CD4-positive, alpha-beta T cell (primary cell): ENCODE results near the gene ZSCAN4. TPM values are rescaled to one million over a fixed set of nuclear protein-coding genes. Genes with fewer than 3 reads are reported as not detected.

Experiments used
- ATAC-seq: fragments of 200-7000 bp; cut with Tn5 transposase; one replicate; pipeline ENCODE4 v1.10.0; 2022; ENCODE audit warnings: mild to moderate bottlenecking; ENCODE audit not compliant: poor library complexity
- CTCF ChIA-PET: fragments of 350-600 bp; sonication (Branson Sonifier 250); formaldehyde crosslinking; loops from one replicate; lab custom pipeline; 2021; ENCODE audit warnings: antibody characterized with exemption, inconsistent platforms; lab: Charles Lee
- POLR2A ChIA-PET: fragments of 350-600 bp; sonication (Branson Sonifier 250); formaldehyde crosslinking; loops from one replicate; lab custom pipeline; 2021; ENCODE audit warnings: antibody characterized with exemption, inconsistent platforms; lab: Charles Lee
- DNase-seq, 14 experiments: peaks; one replicate each; pipeline ENCODE4 v3.0.0-alpha.2; 2013 to 2020; ENCODE audit warnings: mixed read lengths in 2 of 14
- H3K27ac ChIP-seq, 2 donors: one replicate each; pipeline versions ENCODE4 v1.5.1 to v1.7.0; 2013; ENCODE audit warnings: low read length in 2 of 2, low read depth in 1 of 2, mild to moderate bottlenecking in 1 of 2
- H3K27me3 ChIP-seq, 2 experiments: 1 replicate in 1 of 2; 2 replicates in 1 of 2; pipeline versions ENCODE4 v1.6.1 to v1.7.0; 2013; ENCODE audit warnings: low read length in 2 of 2, control low read depth in 1 of 2, mild to moderate bottlenecking in 1 of 2, moderate library complexity in 1 of 2; ENCODE audit not compliant: insufficient read depth in 2 of 2, control insufficient read depth in 1 of 2
- H3K36me3 ChIP-seq: one replicate; pipeline ENCODE4 v1.6.1; 2013; ENCODE audit warnings: low read length, control low read depth; ENCODE audit not compliant: insufficient read depth
- H3K4me1 ChIP-seq: one replicate; pipeline ENCODE4 v1.6.1; 2013; ENCODE audit warnings: low read length, control low read depth; ENCODE audit not compliant: insufficient read depth
- H3K4me3 ChIP-seq: one replicate; pipeline ENCODE4 v1.5.1; 2013; ENCODE audit warnings: mild to moderate bottlenecking, low read length, moderate library complexity
- H3K9me3 ChIP-seq, 2 experiments: 1 replicate in 1 of 2; 2 replicates in 1 of 2; pipeline versions ENCODE4 v1.6.1 to v1.7.0; 2013; ENCODE audit warnings: low read length in 2 of 2, mild to moderate bottlenecking in 2 of 2, control low read depth in 1 of 2, moderate library complexity in 1 of 2; ENCODE audit not compliant: control insufficient read depth in 1 of 2, insufficient read depth in 1 of 2
- H3K27ac Mint-ChIP-seq: one replicate; pipeline ENCODE4 v1.8.0; 2020; ENCODE audit warnings: mixed read lengths
- H3K27me3 Mint-ChIP-seq: one replicate; pipeline ENCODE4 v1.8.0; 2021; ENCODE audit warnings: mixed read lengths
- H3K36me3 Mint-ChIP-seq: one replicate; pipeline ENCODE4 v1.8.0; 2021; ENCODE audit warnings: low read depth, mixed read lengths
- H3K4me1 Mint-ChIP-seq: one replicate; pipeline ENCODE4 v1.8.0; 2021; ENCODE audit warnings: low read depth, mixed read lengths
- H3K4me3 Mint-ChIP-seq: one replicate; pipeline ENCODE4 v1.8.0; 2020; ENCODE audit warnings: mild to moderate bottlenecking, mixed read lengths
- H3K9me3 Mint-ChIP-seq: one replicate; pipeline ENCODE4 v1.8.0; 2020; ENCODE audit warnings: mixed read lengths
- intact Hi-C, 2 experiments: fragments of 100-400 bp; cut with DNase I in 1 of 2; cut with micrococcal nuclease in 1 of 2; formaldehyde crosslinking; loops; one replicate each; pipeline versions ENCODE4 v1.15.1 to v1.9.0; 2023 to 2025; cut with DNase I, micrococcal nuclease
- polyA plus RNA-seq, 2 donors: library from polyadenylated mRNA; unstranded; fragments of 120-200 nt; gene quantifications; one replicate each; pipeline ENCODE4 v1.2.1, GENCODE V29; 2013
- total RNA-seq, 174 experiments: library from RNA in 2 of 174; stranded (reverse) in 2 of 174; gene quantifications; one replicate each; pipeline ENCODE4 v1.2.3 and lab custom pipeline; 2021 to 2026
- TF ChIP-seq, protein P1 (sequence below): fragments of 200-600 bp; IDR thresholded peaks from one replicate; pipeline ENCODE4 v1.8.0; 2022; ENCODE audit warnings: antibody characterized with exemption, mild to moderate bottlenecking

ZSCAN4 gene, protein sequence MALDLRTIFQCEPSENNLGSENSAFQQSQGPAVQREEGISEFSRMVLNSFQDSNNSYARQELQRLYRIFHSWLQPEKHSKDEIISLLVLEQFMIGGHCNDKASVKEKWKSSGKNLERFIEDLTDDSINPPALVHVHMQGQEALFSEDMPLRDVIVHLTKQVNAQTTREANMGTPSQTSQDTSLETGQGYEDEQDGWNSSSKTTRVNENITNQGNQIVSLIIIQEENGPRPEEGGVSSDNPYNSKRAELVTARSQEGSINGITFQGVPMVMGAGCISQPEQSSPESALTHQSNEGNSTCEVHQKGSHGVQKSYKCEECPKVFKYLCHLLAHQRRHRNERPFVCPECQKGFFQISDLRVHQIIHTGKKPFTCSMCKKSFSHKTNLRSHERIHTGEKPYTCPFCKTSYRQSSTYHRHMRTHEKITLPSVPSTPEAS
- total RNA-seq (not detected), total RNA-seq (lab: John Stamatoyannopoulos, UW) (0 to 0.13 (median 0) reads per million in 172 experiments)
- not detected for polyA plus RNA-seq (2013, experiment 1 of 2)
- not detected for polyA plus RNA-seq (2013, experiment 2 of 2)

DNA sequence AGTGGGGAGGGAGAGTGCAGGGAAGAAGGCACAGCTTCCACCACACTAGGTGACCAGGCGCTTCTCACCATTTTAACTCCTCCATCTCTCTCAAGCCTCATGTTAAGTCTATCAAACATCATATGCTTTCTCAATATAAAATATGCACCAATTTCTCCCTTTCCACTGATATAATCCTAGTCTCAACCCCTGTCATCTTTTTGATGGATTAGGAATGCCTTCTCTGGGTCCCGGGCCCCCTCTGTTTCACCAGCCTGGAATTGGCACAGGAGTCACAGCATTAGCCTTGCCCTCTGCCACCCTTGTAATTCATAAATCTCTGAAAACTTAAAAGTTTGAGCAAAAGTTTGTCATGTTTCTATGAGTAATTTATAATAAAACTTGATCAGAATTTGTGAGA, at the start of gene ZSCAN4:
ZSCAN4 (plus strand) TSS at position 301 of the 400 bp plus-strand sequence. CDS start 7,211 bp downstream, outside the sequence.
- DNase-seq = no peak
- no peak within 1 kb of the TSS for H3K27ac Mint-ChIP-seq
- TF ChIP-seq, protein P1, sequence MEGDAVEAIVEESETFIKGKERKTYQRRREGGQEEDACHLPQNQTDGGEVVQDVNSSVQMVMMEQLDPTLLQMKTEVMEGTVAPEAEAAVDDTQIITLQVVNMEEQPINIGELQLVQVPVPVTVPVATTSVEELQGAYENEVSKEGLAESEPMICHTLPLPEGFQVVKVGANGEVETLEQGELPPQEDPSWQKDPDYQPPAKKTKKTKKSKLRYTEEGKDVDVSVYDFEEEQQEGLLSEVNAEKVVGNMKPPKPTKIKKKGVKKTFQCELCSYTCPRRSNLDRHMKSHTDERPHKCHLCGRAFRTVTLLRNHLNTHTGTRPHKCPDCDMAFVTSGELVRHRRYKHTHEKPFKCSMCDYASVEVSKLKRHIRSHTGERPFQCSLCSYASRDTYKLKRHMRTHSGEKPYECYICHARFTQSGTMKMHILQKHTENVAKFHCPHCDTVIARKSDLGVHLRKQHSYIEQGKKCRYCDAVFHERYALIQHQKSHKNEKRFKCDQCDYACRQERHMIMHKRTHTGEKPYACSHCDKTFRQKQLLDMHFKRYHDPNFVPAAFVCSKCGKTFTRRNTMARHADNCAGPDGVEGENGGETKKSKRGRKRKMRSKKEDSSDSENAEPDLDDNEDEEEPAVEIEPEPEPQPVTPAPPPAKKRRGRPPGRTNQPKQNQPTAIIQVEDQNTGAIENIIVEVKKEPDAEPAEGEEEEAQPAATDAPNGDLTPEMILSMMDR = no peak

DNA sequence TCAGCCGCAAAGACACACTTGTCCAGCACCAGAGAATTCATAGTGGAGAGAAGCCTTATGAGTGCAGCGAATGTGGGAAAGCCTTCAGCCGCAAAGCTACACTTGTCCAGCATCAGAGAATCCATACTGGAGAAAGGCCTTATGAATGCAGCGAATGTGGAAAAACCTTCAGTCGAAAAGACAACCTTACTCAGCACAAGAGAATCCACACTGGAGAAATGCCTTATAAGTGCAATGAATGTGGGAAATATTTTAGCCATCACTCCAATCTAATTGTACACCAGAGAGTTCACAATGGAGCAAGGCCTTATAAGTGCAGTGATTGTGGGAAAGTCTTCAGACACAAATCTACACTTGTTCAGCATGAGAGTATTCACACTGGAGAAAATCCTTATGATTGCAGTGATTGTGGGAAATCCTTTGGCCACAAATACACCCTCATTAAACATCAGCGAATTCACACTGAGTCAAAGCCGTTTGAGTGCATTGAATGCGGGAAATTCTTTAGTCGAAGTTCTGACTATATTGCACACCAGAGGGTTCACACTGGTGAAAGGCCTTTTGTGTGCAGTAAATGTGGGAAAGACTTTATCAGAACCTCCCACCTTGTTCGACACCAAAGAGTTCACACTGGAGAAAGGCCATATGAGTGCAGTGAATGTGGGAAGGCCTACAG, 47.9 kb upstream of the ZSCAN4 start:
- H3K36me3 Mint-ChIP-seq = peaks cover 93% of the 10 kb centered on the region
- H3K4me3 Mint-ChIP-seq = no peak overlapping the region
- ChIA-PET POLR2A (no interaction called here), CTCF (interaction anchor here (1.3 kb wide), 1 partner anchor 60 kb away, joined by 3 read pairs; no protein-coding TSS in a partner anchor)
- Histone ChIP-seq H3K36me3 (peaks cover 71% of the 10 kb centered on the region), H3K27ac (no peak overlapping the region), H3K27me3 (no peaks in the 10 kb centered on the region), H3K9me3 (peaks cover 55 to 96% of the 10 kb centered on the region in 2 experiments), H3K4me3 (no peak overlapping the region), H3K4me1 (peaks cover 3% of the 10 kb centered on the region)
- H3K27me3 Mint-ChIP-seq = no peaks in the 10 kb centered on the region
- peaks cover 14% of the 10 kb centered on the region for H3K4me1 Mint-ChIP-seq
- intact Hi-C loops = no loop called here
- DNase-seq (no peak), ATAC-seq (no peak)
- no peak overlapping the region for H3K27ac Mint-ChIP-seq
- TF ChIP-seq, protein P1 = no peak
- H3K9me3 Mint-ChIP-seq = peaks cover 28% of the 10 kb centered on the region

More for the DNA sequence above, at the start of gene ZSCAN4:
- Histone ChIP-seq H3K27ac (no peak within 1 kb of the TSS), H3K27me3 (peaks cover 31 to 39% of the 10 kb centered on the region in 2 experiments), H3K36me3 (no peaks in the 10 kb centered on the region), H3K4me3 (no peak within 1 kb of the TSS), H3K4me1 (peaks cover 5% of the 10 kb centered on the region), H3K9me3 (peaks cover 0 to 43% of the 10 kb centered on the region in 2 experiments)
- Mint-ChIP-seq H3K36me3 (no peaks in the 10 kb centered on the region), H3K9me3 (peaks cover 6% of the 10 kb centered on the region), H3K4me1 (peaks cover 6% of the 10 kb centered on the region), H3K27me3 (peaks cover 54% of the 10 kb centered on the region), H3K4me3 (no peak within 1 kb of the TSS)
- CTCF ChIA-PET = no interaction called here
- intact Hi-C loops = no loop called here
- POLR2A ChIA-PET = no interaction called here
- no peak for ATAC-seq

DNA sequence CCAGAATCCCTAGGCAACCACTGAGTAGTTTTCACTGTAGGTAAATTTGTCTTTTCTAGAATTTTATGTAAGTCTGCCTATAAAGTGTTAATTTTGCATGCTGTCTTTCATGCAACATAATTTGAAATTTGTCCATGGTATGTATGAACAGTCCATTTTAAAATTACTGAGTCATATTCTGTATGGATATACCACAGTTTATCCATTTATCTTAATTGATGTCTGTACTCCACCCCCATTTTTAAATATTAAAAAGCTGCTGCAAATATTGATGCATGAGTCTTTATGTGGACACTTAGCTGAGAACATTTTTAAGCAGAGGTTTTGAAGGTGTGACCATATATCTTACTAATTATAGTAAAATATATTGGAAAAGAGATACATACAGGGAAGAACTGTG, 45.6 kb upstream of the ZSCAN4 start:
- DNase-seq (no peak), ATAC-seq (no peak)
- TF ChIP-seq, protein P1 = no peak
- Histone ChIP-seq H3K9me3 (peaks cover 58 to 90% of the 10 kb centered on the region in 2 experiments), H3K4me1 (no peaks in the 10 kb centered on the region), H3K36me3 (peaks cover 48% of the 10 kb centered on the region), H3K27ac (no peak overlapping the region), H3K4me3 (no peak overlapping the region), H3K27me3 (no peaks in the 10 kb centered on the region)
- no peaks in the 10 kb centered on the region for H3K27me3 Mint-ChIP-seq
- no peak overlapping the region for H3K4me3 Mint-ChIP-seq
- no peak overlapping the region for H3K27ac Mint-ChIP-seq
- intact Hi-C loops = no loop called here
- POLR2A ChIA-PET = interaction anchor here (0.5 kb wide), 1 partner anchor 171 kb away, joined by 5 read pairs; no protein-coding TSS in a partner anchor
- no peaks in the 10 kb centered on the region for H3K4me1 Mint-ChIP-seq
- CTCF ChIA-PET = no interaction called here
- H3K36me3 Mint-ChIP-seq = peaks cover 77% of the 10 kb centered on the region
- peaks cover 20% of the 10 kb centered on the region for H3K9me3 Mint-ChIP-seq
